Spleen (tissue), 7 donors: Measurements from ENCODE around the gene PRKACB.

Experiments
- CTCF ChIP-seq, 11 experiments: fragments of 200-600 bp in 7 of 11; fragments of 450-650 bp in 4 of 11; sonication (generic) in 4 of 11; IDR thresholded peaks in 8 of 11; conservative IDR thresholded peaks in 3 of 11; 1 replicate in 7 of 11; 2 replicates in 4 of 11; pipeline versions ENCODE4 v1.4.0 to v1.8.0; 2016 to 2021; ENCODE audit warnings: antibody characterized with exemption in 11 of 11, inconsistent platforms in 4 of 11, mild to moderate bottlenecking in 1 of 11
- POLR2A ChIP-seq, 3 donors: fragments of 450-650 bp; IDR thresholded peaks; one replicate each; pipeline ENCODE4 v1.5.1; 2017; ENCODE audit warnings: antibody characterized with exemption in 3 of 3, mild to moderate bottlenecking in 1 of 3
- POLR2AphosphoS5 ChIP-seq, 3 donors: sonication (generic); formaldehyde crosslinking; IDR thresholded peaks; one replicate each; pipeline ENCODE4 v1.5.1; 2017; ENCODE audit warnings: antibody characterized with exemption in 3 of 3
- donor health status: DM: no; HTN: no; CAD: no; lungs with moderate emphysema.
- donor health status: DM: no; HTN: no; CAD: no.
- donor health status: DM: no; HTN: no; CAD: no.

- TF ChIP-seq CTCF (IDR thresholded peaks at IDR 0.05 in 8 of 11, conservative IDR thresholded peaks at IDR 0.05 in 3 of 11): no peak
- no peak for TF ChIP-seq POLR2AphosphoS5 (IDR thresholded peaks at IDR 0.05)
- no peak for TF ChIP-seq POLR2A (IDR thresholded peaks at IDR 0.05)
These were observed 48.6 kb downstream of the PRKACB start for GRCh38 chr1:84192681-84193080.
